ENCODE data around the gene C21orf58. TPM values are rescaled to one million over a fixed set of nuclear protein-coding genes. Genes with fewer than 3 reads are reported as not detected.
"Not testable (repeated sequence)": the region's sequence is repeated elsewhere in the genome, so short reads cannot be mapped to it uniquely, and the experiment has no call there.

The C21orf58 gene
- total RNA-seq, 1 experiment from 2014 or later = 4.5 TPM

GRCh38 chr21:46329796-46330195 lies 6.1 kb upstream of the C21orf58 start:
- in situ Hi-C loops (cut with HindIII; ENCODE audit: low pct_unique_long_range_greater_than_20kb, low sequenced_read_pairs) = no loop called here
- no peak for DNase-seq (ENCODE audit: low read depth)

GRCh38 chr21:46328151-46328550 lies 4.5 kb upstream of the C21orf58 start:
- in situ Hi-C loops (cut with HindIII; ENCODE audit: low pct_unique_long_range_greater_than_20kb, low sequenced_read_pairs) = no loop called here
- DNase-seq (ENCODE audit: low read depth) = no peak

- in situ Hi-C loops (cut with HindIII; ENCODE audit: low pct_unique_long_range_greater_than_20kb, low sequenced_read_pairs) = no loop called here
- no peak for DNase-seq (ENCODE audit: low read depth)
Observed at GRCh38 chr21:46327711-46328110, 4.0 kb upstream of the C21orf58 start.

- no peak for DNase-seq (ENCODE audit: low read depth)
- in situ Hi-C loops (cut with HindIII; ENCODE audit: low pct_unique_long_range_greater_than_20kb, low sequenced_read_pairs) = no loop called here
Observed at GRCh38 chr21:46326110-46326703, 2.5 kb upstream of the C21orf58 start.

- in situ Hi-C loops (cut with HindIII; ENCODE audit: low pct_unique_long_range_greater_than_20kb, low sequenced_read_pairs) = no loop called here
- DNase-seq (ENCODE audit: low read depth) = peak; percentile 58
Observed at GRCh38 chr21:46325073-46325912, 1.6 kb upstream of the C21orf58 start.

GRCh38 chr21:46324390-46325072 lies 861 bp upstream of the C21orf58 start:
- peak; percentile 75 for DNase-seq (ENCODE audit: low read depth)
- in situ Hi-C loops (cut with HindIII; ENCODE audit: low pct_unique_long_range_greater_than_20kb, low sequenced_read_pairs) = no loop called here

GRCh38 chr21:46323227-46323709 lies 402 bp downstream of the C21orf58 start:
- no peak for DNase-seq (ENCODE audit: low read depth)
- in situ Hi-C loops (cut with HindIII; ENCODE audit: low pct_unique_long_range_greater_than_20kb, low sequenced_read_pairs) = no loop called here

GRCh38 chr21:46322351-46323226 lies 1.1 kb downstream of the C21orf58 start:
- peak; percentile 9 for DNase-seq (ENCODE audit: low read depth)
- in situ Hi-C loops (cut with HindIII; ENCODE audit: low pct_unique_long_range_greater_than_20kb, low sequenced_read_pairs) = no loop called here

- no peak for DNase-seq (ENCODE audit: low read depth)
- in situ Hi-C loops (cut with HindIII; ENCODE audit: low pct_unique_long_range_greater_than_20kb, low sequenced_read_pairs) = no loop called here
Observed at GRCh38 chr21:46320331-46320801, 3.3 kb downstream of the C21orf58 start.

- DNase-seq (ENCODE audit: low read depth) = no peak
- in situ Hi-C loops (cut with HindIII; ENCODE audit: low pct_unique_long_range_greater_than_20kb, low sequenced_read_pairs) = no loop called here
Observed at GRCh38 chr21:46319186-46319585, 4.5 kb downstream of the C21orf58 start.

GRCh38 chr21:46318464-46318845 lies 5.2 kb downstream of the C21orf58 start:
- DNase-seq (ENCODE audit: low read depth) = no peak
- in situ Hi-C loops (cut with HindIII; ENCODE audit: low pct_unique_long_range_greater_than_20kb, low sequenced_read_pairs) = no loop called here

- DNase-seq (ENCODE audit: low read depth) = peak; percentile 44
- in situ Hi-C loops (cut with HindIII; ENCODE audit: low pct_unique_long_range_greater_than_20kb, low sequenced_read_pairs) = no loop called here
Observed at GRCh38 chr21:46317710-46318463, 5.8 kb downstream of the C21orf58 start.

GRCh38 chr21:46316708-46317324 lies 6.9 kb downstream of the C21orf58 start:
- in situ Hi-C loops (cut with HindIII; ENCODE audit: low pct_unique_long_range_greater_than_20kb, low sequenced_read_pairs) = no loop called here
- DNase-seq (ENCODE audit: low read depth) = no peak

GRCh38 chr21:46314441-46315020 lies 9.1 kb downstream of the C21orf58 start:
- DNase-seq (ENCODE audit: low read depth) = no peak
- in situ Hi-C loops (cut with HindIII; ENCODE audit: low pct_unique_long_range_greater_than_20kb, low sequenced_read_pairs) = no loop called here

GRCh38 chr21:46312949-46313348 lies 10.7 kb downstream of the C21orf58 start:
- no peak for DNase-seq (ENCODE audit: low read depth)
- in situ Hi-C loops (cut with HindIII; ENCODE audit: low pct_unique_long_range_greater_than_20kb, low sequenced_read_pairs) = no loop called here

GRCh38 chr21:46311568-46311967 lies 12.1 kb downstream of the C21orf58 start:
- in situ Hi-C loops (cut with HindIII; ENCODE audit: low pct_unique_long_range_greater_than_20kb, low sequenced_read_pairs) = no loop called here
- DNase-seq (ENCODE audit: low read depth) = no peak

- in situ Hi-C loops (cut with HindIII; ENCODE audit: low pct_unique_long_range_greater_than_20kb, low sequenced_read_pairs); DNase-seq (ENCODE audit: low read depth): not testable (repeated sequence)
Observed at GRCh38 chr21:46310260-46310659, 13.4 kb downstream of the C21orf58 start.
